ENCODE measurements around the gene GREB1L. TPM values are rescaled to one million over a fixed set of nuclear protein-coding genes. Genes with fewer than 3 reads are reported as not detected.
A peak's percentile ranks its signal among the peaks of the same experiment; 100 is the strongest.
"Not testable (repeated sequence)": the region's sequence is repeated elsewhere in the genome, so short reads cannot be mapped to it uniquely, and the experiment has no call there.

Gene GREB1L
- total and polyA plus RNA-seq, 2 experiments from 2014 or later: 4.2 to 7.8 TPM

DNA sequence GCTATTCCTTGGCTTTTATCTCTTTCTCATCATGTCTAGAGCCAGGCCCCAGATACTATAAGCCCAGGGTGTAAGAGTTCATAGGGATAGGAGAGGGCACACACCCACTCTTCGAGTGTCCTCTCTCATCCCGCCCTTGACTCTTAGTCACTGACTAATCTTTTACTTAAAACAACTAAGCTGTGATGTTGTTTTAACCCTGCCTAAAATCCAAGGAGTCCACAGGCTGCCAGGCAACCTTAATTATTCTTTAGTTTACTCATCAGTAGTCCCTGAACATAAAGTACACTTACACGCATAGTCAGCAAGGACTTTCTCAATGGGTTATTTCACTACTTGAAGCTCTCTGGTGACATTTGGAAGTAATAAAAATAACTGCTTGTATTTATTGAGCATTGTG, 28.4 kb downstream of the GREB1L start:
- DNase-seq (ENCODE audit: low read depth in 1 of 2, low spot score in 1 of 2): peak in 1 of 2 donors; percentile 6
- TF ChIP-seq, protein P1, sequence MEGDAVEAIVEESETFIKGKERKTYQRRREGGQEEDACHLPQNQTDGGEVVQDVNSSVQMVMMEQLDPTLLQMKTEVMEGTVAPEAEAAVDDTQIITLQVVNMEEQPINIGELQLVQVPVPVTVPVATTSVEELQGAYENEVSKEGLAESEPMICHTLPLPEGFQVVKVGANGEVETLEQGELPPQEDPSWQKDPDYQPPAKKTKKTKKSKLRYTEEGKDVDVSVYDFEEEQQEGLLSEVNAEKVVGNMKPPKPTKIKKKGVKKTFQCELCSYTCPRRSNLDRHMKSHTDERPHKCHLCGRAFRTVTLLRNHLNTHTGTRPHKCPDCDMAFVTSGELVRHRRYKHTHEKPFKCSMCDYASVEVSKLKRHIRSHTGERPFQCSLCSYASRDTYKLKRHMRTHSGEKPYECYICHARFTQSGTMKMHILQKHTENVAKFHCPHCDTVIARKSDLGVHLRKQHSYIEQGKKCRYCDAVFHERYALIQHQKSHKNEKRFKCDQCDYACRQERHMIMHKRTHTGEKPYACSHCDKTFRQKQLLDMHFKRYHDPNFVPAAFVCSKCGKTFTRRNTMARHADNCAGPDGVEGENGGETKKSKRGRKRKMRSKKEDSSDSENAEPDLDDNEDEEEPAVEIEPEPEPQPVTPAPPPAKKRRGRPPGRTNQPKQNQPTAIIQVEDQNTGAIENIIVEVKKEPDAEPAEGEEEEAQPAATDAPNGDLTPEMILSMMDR (IDR thresholded peaks at IDR 0.05; ENCODE audit: low read depth, low read length): no peak
- no peak overlapping the region for H3K27ac ChIP-seq
- H3K9me3 ChIP-seq (ENCODE audit: low read depth): no peaks in the 10 kb centered on the region
- peaks cover 13% of the 10 kb centered on the region for H3K4me1 ChIP-seq (ENCODE audit: low read depth)
- no peak overlapping the region for H3K4me3 ChIP-seq
- H3K36me3 ChIP-seq: no peaks in the 10 kb centered on the region
- no peaks in the 10 kb centered on the region for H3K27me3 ChIP-seq

DNA sequence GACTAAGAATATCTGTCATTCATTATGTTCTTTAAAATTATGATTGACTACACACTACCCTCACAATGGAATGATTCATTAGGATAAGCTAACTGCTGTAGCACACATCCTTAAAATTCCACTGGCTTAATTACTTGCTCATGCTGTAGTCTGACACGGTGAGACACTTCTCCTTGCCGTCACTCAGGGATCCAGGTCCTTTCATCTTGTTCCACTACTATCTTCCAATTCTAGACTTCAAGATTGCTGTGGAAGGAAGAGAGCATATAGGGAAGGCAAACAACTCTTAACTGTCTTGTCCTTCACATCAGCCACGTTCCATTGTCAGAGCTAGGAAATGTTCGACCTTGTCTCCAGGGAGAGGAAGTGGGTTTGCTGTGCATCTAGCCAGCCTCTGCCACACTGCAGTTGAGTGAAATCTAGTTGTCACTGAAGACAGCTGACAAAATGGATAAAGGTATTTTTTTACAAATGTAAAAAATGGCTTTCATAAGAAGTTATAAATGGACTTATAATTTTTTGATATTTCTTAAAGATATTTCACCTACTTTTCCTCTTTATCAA, 30.1 kb downstream of the GREB1L start:
- Histone ChIP-seq H3K36me3 (no peaks in the 10 kb centered on the region), H3K27me3 (no peaks in the 10 kb centered on the region), H3K4me1 (ENCODE audit: low read depth) (peaks cover 7% of the 10 kb centered on the region), H3K4me3 (no peak overlapping the region), H3K27ac (peak overlapping the region; percentile 11), H3K9me3 (ENCODE audit: low read depth) (no peaks in the 10 kb centered on the region)
- DNase-seq (ENCODE audit: low read depth in 1 of 2, low spot score in 1 of 2): no peak
- TF ChIP-seq, protein P1 (IDR thresholded peaks at IDR 0.05; ENCODE audit: low read depth, low read length): no peak

DNA sequence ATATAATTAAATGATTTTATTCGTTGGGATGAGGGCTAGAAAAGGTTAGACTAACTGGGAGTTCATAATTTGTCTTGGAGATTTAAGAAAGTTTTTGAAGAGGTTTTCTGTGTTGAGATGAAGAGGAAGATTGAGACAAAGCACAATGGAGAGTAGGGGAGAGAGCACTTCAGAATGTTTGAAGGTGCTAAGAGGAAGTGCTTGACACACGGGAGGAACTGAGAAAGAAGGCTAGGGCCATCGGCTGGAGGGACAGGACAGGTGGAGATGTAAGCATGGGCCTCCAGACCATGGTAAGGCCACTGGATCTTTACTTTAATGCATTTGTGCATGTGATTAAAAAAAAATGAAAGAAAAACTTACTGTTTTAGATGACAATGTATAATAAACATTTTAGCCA, 31.5 kb downstream of the GREB1L start:
- TF ChIP-seq, protein P1 (IDR thresholded peaks at IDR 0.05; ENCODE audit: low read depth, low read length): no peak
- DNase-seq (ENCODE audit: low read depth in 1 of 2, low spot score in 1 of 2): no peak
- no peak overlapping the region for H3K27ac ChIP-seq

DNA sequence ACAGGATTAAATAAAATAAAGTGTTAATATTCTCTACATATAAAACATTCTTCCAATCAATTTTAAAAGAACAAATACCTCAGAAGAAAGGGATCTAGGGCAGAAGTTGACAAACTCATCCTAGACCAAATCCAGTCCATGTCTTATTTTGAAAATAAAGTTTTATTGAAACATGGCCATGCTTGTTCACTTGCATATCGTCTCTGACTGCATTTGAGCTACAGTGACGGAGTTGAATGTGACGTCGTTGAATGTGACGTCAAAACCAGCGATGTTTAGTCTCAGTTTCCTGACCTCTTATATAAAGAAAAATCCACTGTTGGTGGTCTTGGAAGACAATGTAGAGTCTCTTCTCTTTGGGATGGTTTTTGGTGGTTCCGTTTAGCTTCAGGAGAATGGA, 33.6 kb downstream of the GREB1L start:
- no peak overlapping the region for H3K4me3 ChIP-seq
- no peaks in the 10 kb centered on the region for H3K9me3 ChIP-seq (ENCODE audit: low read depth)
- peaks cover 4% of the 10 kb centered on the region for H3K4me1 ChIP-seq (ENCODE audit: low read depth)
- H3K36me3 ChIP-seq: no peaks in the 10 kb centered on the region
- no peak overlapping the region for H3K27ac ChIP-seq
- no peak for DNase-seq (ENCODE audit: low read depth in 1 of 2, low spot score in 1 of 2)
- TF ChIP-seq, protein P1 (IDR thresholded peaks at IDR 0.05; ENCODE audit: low read depth, low read length): no peak
- no peaks in the 10 kb centered on the region for H3K27me3 ChIP-seq

More for the DNA sequence above, 31.5 kb downstream of the GREB1L start:
- Histone ChIP-seq H3K36me3 (no peaks in the 10 kb centered on the region), H3K4me1 (ENCODE audit: low read depth) (peaks cover 4% of the 10 kb centered on the region), H3K4me3 (no peak overlapping the region), H3K27me3 (no peaks in the 10 kb centered on the region), H3K9me3 (ENCODE audit: low read depth) (no peaks in the 10 kb centered on the region)

DNA sequence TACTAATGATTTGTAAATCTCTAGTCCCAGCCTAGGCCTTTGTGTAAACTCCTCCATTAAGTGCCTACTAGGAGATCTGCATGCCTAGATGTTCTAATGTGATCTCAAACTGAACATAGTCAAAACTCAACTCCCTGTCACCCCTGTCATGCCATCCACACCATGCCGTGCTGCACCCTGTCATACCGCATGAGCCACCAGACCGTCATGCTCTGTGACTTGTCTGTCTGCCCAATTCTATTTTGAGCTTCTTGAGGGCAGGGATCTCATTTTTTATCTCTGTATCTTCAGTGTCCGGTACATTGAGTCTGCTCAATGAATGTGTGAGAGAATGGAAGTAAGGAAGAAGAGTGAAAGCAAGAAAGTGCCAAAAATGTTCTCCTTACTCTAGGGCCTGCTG, 35.5 kb downstream of the GREB1L start:
- no peak overlapping the region for H3K4me3 ChIP-seq

DNA sequence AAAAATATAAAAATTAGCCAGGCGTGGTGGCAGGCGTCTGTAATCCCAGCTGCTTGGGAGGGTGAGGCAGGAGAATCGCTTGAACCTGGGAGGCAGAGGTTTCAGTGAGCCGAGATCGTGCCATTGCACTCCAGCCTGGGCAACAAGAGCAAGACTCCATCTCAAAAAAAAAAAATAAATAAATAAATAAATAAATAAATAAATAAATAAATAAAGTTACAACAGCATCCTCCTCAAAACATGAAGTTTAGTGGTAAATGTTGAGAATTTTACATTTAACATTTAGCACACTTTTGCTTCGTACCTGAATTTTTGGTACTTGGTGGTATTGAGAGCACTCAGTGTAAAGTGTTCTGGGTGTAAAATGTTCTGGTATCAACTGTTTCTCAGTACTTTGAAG, 36.2 kb downstream of the GREB1L start:
- H3K27me3 ChIP-seq; DNase-seq (ENCODE audit: low read depth in 1 of 2, low spot score in 1 of 2); H3K4me3 ChIP-seq; H3K36me3 ChIP-seq; H3K4me1 ChIP-seq (ENCODE audit: low read depth); H3K27ac ChIP-seq; H3K9me3 ChIP-seq (ENCODE audit: low read depth): not testable (repeated sequence)

More for the DNA sequence above, 35.5 kb downstream of the GREB1L start:
- H3K27me3 ChIP-seq: no peaks in the 10 kb centered on the region
- H3K27ac ChIP-seq: no peak overlapping the region
- TF ChIP-seq, protein P1 (IDR thresholded peaks at IDR 0.05; ENCODE audit: low read depth, low read length): no peak
- H3K36me3 ChIP-seq: no peaks in the 10 kb centered on the region
- H3K9me3 ChIP-seq (ENCODE audit: low read depth): no peaks in the 10 kb centered on the region
- DNase-seq (ENCODE audit: low read depth in 1 of 2, low spot score in 1 of 2): no peak
- H3K4me1 ChIP-seq (ENCODE audit: low read depth): no peaks in the 10 kb centered on the region

Measured in cardiac muscle cell (in vitro differentiated cells and primary cell).